Measurements from ENCODE around the gene SLIT1.
A peak's percentile ranks its signal among the peaks of the same experiment; 100 is the strongest.

Gene SLIT1

GRCh38 chr10:97075961-97076525, 109.7 kb downstream of the SLIT1 start:
- H3K36me3 Mint-ChIP-seq = no peaks in the 10 kb centered on the region
- ATAC-seq (ENCODE audit: low read depth) (no peak), DNase-seq (ENCODE audit: low spot score in 2 of 2) (no peak)
- H3K4me1 Mint-ChIP-seq = peaks cover 2% of the 10 kb centered on the region
- peaks cover 16% of the 10 kb centered on the region for H3K27me3 Mint-ChIP-seq
- H3K4me3 Mint-ChIP-seq = no peak overlapping the region
- no peak overlapping the region for H3K27ac Mint-ChIP-seq
- no peaks in the 10 kb centered on the region for H3K9me3 Mint-ChIP-seq

GRCh38 chr10:97075421-97075820, 110.3 kb downstream of the SLIT1 start:
- H3K4me3 Mint-ChIP-seq = no peak overlapping the region
- no peaks in the 10 kb centered on the region for H3K36me3 Mint-ChIP-seq
- H3K27ac Mint-ChIP-seq = no peak overlapping the region

GRCh38 chr10:97074256-97075145, 111.3 kb downstream of the SLIT1 start:
- Mint-ChIP-seq H3K4me3 (no peak overlapping the region), H3K36me3 (no peaks in the 10 kb centered on the region), H3K9me3 (no peaks in the 10 kb centered on the region), H3K27ac (no peak overlapping the region), H3K4me1 (peaks cover 2% of the 10 kb centered on the region), H3K27me3 (peaks cover 14% of the 10 kb centered on the region)
- no peak for ATAC-seq (ENCODE audit: low read depth)
- DNase-seq (ENCODE audit: low spot score in 2 of 2) = no peak

More at GRCh38 chr10:97075421-97075820, 110.3 kb downstream of the SLIT1 start:
- Mint-ChIP-seq H3K27me3 (peaks cover 14% of the 10 kb centered on the region), H3K4me1 (peaks cover 2% of the 10 kb centered on the region), H3K9me3 (no peaks in the 10 kb centered on the region)
- ATAC-seq (ENCODE audit: low read depth) = no peak
- DNase-seq (ENCODE audit: low spot score in 2 of 2) = no peak

- no peak overlapping the region for H3K27ac Mint-ChIP-seq
Observed at GRCh38 chr10:97072851-97073665, 112.7 kb downstream of the SLIT1 start.

GRCh38 chr10:97071496-97071895, 114.3 kb downstream of the SLIT1 start:
- Mint-ChIP-seq H3K4me3 (no peak overlapping the region), H3K9me3 (no peaks in the 10 kb centered on the region), H3K4me1 (peaks cover 2% of the 10 kb centered on the region), H3K36me3 (no peaks in the 10 kb centered on the region), H3K27me3 (peaks cover 20% of the 10 kb centered on the region), H3K27ac (no peak overlapping the region)
- ATAC-seq (ENCODE audit: low read depth) (no peak), DNase-seq (ENCODE audit: low spot score in 2 of 2) (no peak)

More at GRCh38 chr10:97072851-97073665, 112.7 kb downstream of the SLIT1 start:
- no peaks in the 10 kb centered on the region for H3K9me3 Mint-ChIP-seq
- H3K4me3 Mint-ChIP-seq = no peak overlapping the region
- H3K36me3 Mint-ChIP-seq = no peaks in the 10 kb centered on the region
- H3K4me1 Mint-ChIP-seq = peaks cover 2% of the 10 kb centered on the region
- peak; percentile 79 to 90 for DNase-seq (ENCODE audit: low spot score in 2 of 2)
- ATAC-seq (ENCODE audit: low read depth) = peak; percentile 88
- H3K27me3 Mint-ChIP-seq = peaks cover 18% of the 10 kb centered on the region

GRCh38 chr10:97069576-97070362, 116.0 kb downstream of the SLIT1 start:
- no peak for DNase-seq (ENCODE audit: low spot score in 2 of 2)
- no peak overlapping the region for H3K27ac Mint-ChIP-seq

GRCh38 chr10:97069026-97069425, 116.7 kb downstream of the SLIT1 start:
- H3K27me3 Mint-ChIP-seq = peaks cover 22% of the 10 kb centered on the region

More at GRCh38 chr10:97069576-97070362, 116.0 kb downstream of the SLIT1 start:
- H3K4me3 Mint-ChIP-seq = no peak overlapping the region
- H3K36me3 Mint-ChIP-seq = no peaks in the 10 kb centered on the region
- peaks cover 2% of the 10 kb centered on the region for H3K4me1 Mint-ChIP-seq
- ATAC-seq (ENCODE audit: low read depth) = no peak
- peaks cover 20% of the 10 kb centered on the region for H3K27me3 Mint-ChIP-seq
- H3K9me3 Mint-ChIP-seq = no peaks in the 10 kb centered on the region

GRCh38 chr10:97067716-97068391, 117.9 kb downstream of the SLIT1 start:
- DNase-seq (ENCODE audit: low spot score in 2 of 2) (no peak), ATAC-seq (ENCODE audit: low read depth) (no peak)
- H3K36me3 Mint-ChIP-seq = peaks cover under 1% of the 10 kb centered on the region
- no peak overlapping the region for H3K4me3 Mint-ChIP-seq
- H3K4me1 Mint-ChIP-seq = peaks cover under 1% of the 10 kb centered on the region
- peaks cover 19% of the 10 kb centered on the region for H3K27me3 Mint-ChIP-seq
- H3K9me3 Mint-ChIP-seq = no peaks in the 10 kb centered on the region
- no peak overlapping the region for H3K27ac Mint-ChIP-seq

More at GRCh38 chr10:97069026-97069425, 116.7 kb downstream of the SLIT1 start:
- Mint-ChIP-seq H3K4me3 (no peak overlapping the region), H3K4me1 (peaks cover 2% of the 10 kb centered on the region), H3K36me3 (no peaks in the 10 kb centered on the region), H3K9me3 (no peaks in the 10 kb centered on the region), H3K27ac (no peak overlapping the region)
- DNase-seq (ENCODE audit: low spot score in 2 of 2) (no peak), ATAC-seq (ENCODE audit: low read depth) (no peak)

GRCh38 chr10:97066877-97067555, 118.7 kb downstream of the SLIT1 start:
- no peaks in the 10 kb centered on the region for H3K9me3 Mint-ChIP-seq
- H3K27ac Mint-ChIP-seq = no peak overlapping the region
- H3K27me3 Mint-ChIP-seq = peaks cover 24% of the 10 kb centered on the region
- peaks cover 2% of the 10 kb centered on the region for H3K4me1 Mint-ChIP-seq
- ATAC-seq (ENCODE audit: low read depth) = no peak
- H3K36me3 Mint-ChIP-seq = peaks cover 2% of the 10 kb centered on the region
- DNase-seq (ENCODE audit: low spot score in 2 of 2) = no peak
- no peak overlapping the region for H3K4me3 Mint-ChIP-seq

GRCh38 chr10:97065686-97066660, 119.8 kb downstream of the SLIT1 start:
- Mint-ChIP-seq H3K27me3 (peaks cover 19% of the 10 kb centered on the region), H3K9me3 (no peaks in the 10 kb centered on the region), H3K27ac (no peak overlapping the region), H3K4me1 (peaks cover 2% of the 10 kb centered on the region), H3K4me3 (no peak overlapping the region), H3K36me3 (peaks cover 2% of the 10 kb centered on the region)
- ATAC-seq (ENCODE audit: low read depth) = no peak
- DNase-seq (ENCODE audit: low spot score in 2 of 2) = no peak

GRCh38 chr10:97065128-97065527, 120.6 kb downstream of the SLIT1 start:
- Mint-ChIP-seq H3K27me3 (peaks cover 18% of the 10 kb centered on the region), H3K4me3 (no peak overlapping the region), H3K36me3 (peaks cover 2% of the 10 kb centered on the region), H3K27ac (no peak overlapping the region), H3K4me1 (peaks cover 2% of the 10 kb centered on the region), H3K9me3 (no peaks in the 10 kb centered on the region)
- ATAC-seq (ENCODE audit: low read depth) (no peak), DNase-seq (ENCODE audit: low spot score in 2 of 2) (no peak)
